Adrenal gland (tissue), 12 donors: Measurements from ENCODE around the gene ASIC5. TPM values are rescaled to one million over a fixed set of nuclear protein-coding genes. Genes with fewer than 3 reads are reported as not detected.

ENCODE experiments used
- DNase-seq, 7 donors: peaks; one replicate each; pipeline ENCODE4 v3.0.0-alpha.2; 2019 to 2020
- H3K27ac ChIP-seq, 5 donors: fragments of 200-600 bp; sonication (generic) in 4 of 5; 1 replicate in 3 of 5; 2 replicates in 2 of 5; pipeline versions ENCODE4 v1.5.1 to v1.8.0; 2016 to 2020; ENCODE audit warnings: mild to moderate bottlenecking in 1 of 5
- H3K27me3 ChIP-seq: fragments of 200-600 bp; 2 replicates; pipeline ENCODE4 v1.8.0; 2021
- H3K36me3 ChIP-seq, 2 donors: fragments of 200-600 bp; replicated peaks in 1 of 2; 1 replicate in 1 of 2; 2 replicates in 1 of 2; pipeline versions ENCODE4 v1.5.1 to v1.8.0; 2018 to 2022
- H3K4me1 ChIP-seq, 2 donors: fragments of 200-600 bp; replicated peaks in 1 of 2; 1 replicate in 1 of 2; 2 replicates in 1 of 2; pipeline versions ENCODE4 v1.5.1 to v1.8.0; 2018 to 2021
- H3K4me3 ChIP-seq, 4 donors: fragments of 200-600 bp; sonication (generic) in 3 of 4; one replicate each; pipeline ENCODE4 v1.5.1; 2016 to 2018
- H3K9me3 ChIP-seq, 3 donors: fragments of 200-600 bp; sonication (generic) in 1 of 3; replicated peaks in 1 of 3; 1 replicate in 2 of 3; 2 replicates in 1 of 3; pipeline versions ENCODE4 v1.5.1 to v1.8.0; 2016 to 2021
- POLR2A ChIP-seq, 2 donors: fragments of 450-650 bp; IDR thresholded peaks; one replicate each; pipeline ENCODE4 v1.6.1; 2017; ENCODE audit warnings: antibody characterized with exemption in 2 of 2, mild to moderate bottlenecking in 2 of 2, moderate library complexity in 1 of 2
- WGBS, 4 donors: extraction: QIAGEN DNeasy Blood & Tissue Kit in 2 of 4; methylation state at CpG; one replicate each; pipeline versions ENCODE4 v1.1.5 to v1.1.7; 2013 to 2017; 5-methylcytosine and 5-hydroxymethylcytosine counted together
- intact Hi-C, 2 donors: fragments of 100-400 bp; cut with DNase I; formaldehyde crosslinking; loops; one replicate each; pipeline versions ENCODE4 v1.14.1 to v1.15.0; 2022 to 2023
- polyA plus RNA-seq, 3 donors: library from polyadenylated mRNA; stranded (reverse); fragments of 200-250 nt in 2 of 3; fragments of 350-450 nt in 1 of 3; fragmentation: Illumina TruSeq in 1 of 3; extraction: RNeasy Lipid Tissue Mini Kit (QIAGEN cat#74804) in 1 of 3; gene quantifications; one replicate each; pipeline ENCODE4 v1.2.3, GENCODE V29; 2013 to 2014
- total RNA-seq, 9 donors: library from RNA; depleted of rRNA in 4 of 9; stranded (reverse); fragments of >200 nt in 4 of 9; fragments of 120-200 nt in 1 of 9; fragmentation: NEBNext Ultra II Directional in 1 of 9; extraction: Animal tissue kit (Norgen Biotek cat#: 25700) in 1 of 9; gene quantifications; one replicate each; pipeline versions ENCODE4 v1.1.0 to v1.2.4, GENCODE V29; 2013 to 2023
- TF ChIP-seq, protein P1 (sequence below), 6 experiments: fragments of 450-650 bp in 4 of 6; fragments of 200-600 bp in 2 of 6; sonication (generic) in 1 of 6; IDR thresholded peaks; 1 replicate in 5 of 6; 2 replicates in 1 of 6; pipeline versions ENCODE4 v1.5.1 to v1.8.0; 2016 to 2021; ENCODE audit warnings: antibody characterized with exemption in 6 of 6, mild to moderate bottlenecking in 2 of 6, moderate library complexity in 1 of 6
- donor health status: healthy with polysubstance abuse.
- donor health status: Bipolar disorder and iron deficiency.
- donor health status: DM: yes; HTN: yes; CAD: no.
- donor health status: DM: no; HTN: no; CAD: no.
- donor health status: DM: no; HTN: no; CAD: no.
- donor health status: DM: yes; HTN: yes; CAD: no.

The ASIC5 gene
- total and polyA plus RNA-seq, 12 donors = not detected

DNA sequence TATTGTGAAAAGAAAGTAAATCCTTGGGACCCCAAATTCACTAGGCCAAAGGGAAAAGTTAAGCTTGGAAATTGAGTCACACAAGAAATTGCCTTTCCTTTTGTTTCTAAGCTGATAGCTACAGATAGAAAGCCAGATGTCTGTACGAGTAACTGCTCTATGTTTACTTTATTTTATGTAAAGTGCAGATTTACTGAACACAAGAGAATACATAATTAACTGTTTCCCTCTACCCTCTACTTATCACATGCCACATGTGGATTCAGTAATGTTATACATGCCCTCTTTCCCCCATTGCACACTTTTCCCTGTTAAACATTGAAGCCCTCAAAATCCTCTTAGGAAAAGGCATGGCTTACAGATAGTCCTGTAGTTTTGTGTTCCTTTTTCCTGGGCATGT lies 21.0 kb upstream of the ASIC5 start:
- no peaks in the 10 kb centered on the region for H3K27me3 ChIP-seq
- TF ChIP-seq, protein P1, sequence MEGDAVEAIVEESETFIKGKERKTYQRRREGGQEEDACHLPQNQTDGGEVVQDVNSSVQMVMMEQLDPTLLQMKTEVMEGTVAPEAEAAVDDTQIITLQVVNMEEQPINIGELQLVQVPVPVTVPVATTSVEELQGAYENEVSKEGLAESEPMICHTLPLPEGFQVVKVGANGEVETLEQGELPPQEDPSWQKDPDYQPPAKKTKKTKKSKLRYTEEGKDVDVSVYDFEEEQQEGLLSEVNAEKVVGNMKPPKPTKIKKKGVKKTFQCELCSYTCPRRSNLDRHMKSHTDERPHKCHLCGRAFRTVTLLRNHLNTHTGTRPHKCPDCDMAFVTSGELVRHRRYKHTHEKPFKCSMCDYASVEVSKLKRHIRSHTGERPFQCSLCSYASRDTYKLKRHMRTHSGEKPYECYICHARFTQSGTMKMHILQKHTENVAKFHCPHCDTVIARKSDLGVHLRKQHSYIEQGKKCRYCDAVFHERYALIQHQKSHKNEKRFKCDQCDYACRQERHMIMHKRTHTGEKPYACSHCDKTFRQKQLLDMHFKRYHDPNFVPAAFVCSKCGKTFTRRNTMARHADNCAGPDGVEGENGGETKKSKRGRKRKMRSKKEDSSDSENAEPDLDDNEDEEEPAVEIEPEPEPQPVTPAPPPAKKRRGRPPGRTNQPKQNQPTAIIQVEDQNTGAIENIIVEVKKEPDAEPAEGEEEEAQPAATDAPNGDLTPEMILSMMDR (IDR thresholded peaks at IDR 0.05) = no peak
- TF ChIP-seq POLR2A (IDR thresholded peaks at IDR 0.05) = no peak
- DNase-seq = no peak
- WGBS, 4 donors = 71 to 88% (median 84%) methylated on average over 1 of the region's 1 CpG
- no peaks in the 10 kb centered on the region for H3K9me3 ChIP-seq
- H3K4me1 ChIP-seq = peaks cover 7% of the 10 kb centered on the region in 2 donors
- no peaks in the 10 kb centered on the region for H3K36me3 ChIP-seq
- intact Hi-C loops = no loop called here
- no peak overlapping the region for H3K4me3 ChIP-seq
- H3K27ac ChIP-seq = no peak overlapping the region

DNA sequence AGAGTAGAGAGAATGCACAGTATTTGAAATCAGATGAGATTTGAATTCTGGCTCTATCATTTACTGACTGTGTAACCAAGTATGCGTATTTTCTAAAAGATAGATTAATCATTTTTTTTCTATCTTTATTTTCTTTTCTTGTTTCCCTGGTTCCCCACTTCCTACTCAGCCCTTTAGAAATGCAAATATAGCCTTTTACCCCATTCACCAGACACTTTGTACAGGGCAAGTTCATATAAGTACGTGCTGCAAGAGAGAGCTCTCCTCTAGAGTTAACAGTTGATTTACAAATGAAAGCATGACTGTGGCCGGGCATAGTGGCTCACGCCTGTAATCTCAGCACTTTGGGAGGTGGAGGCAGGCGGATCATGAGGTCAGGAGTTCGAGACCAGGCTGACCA lies 19.6 kb upstream of the ASIC5 start:
- Histone ChIP-seq H3K4me3 (no peak overlapping the region), H3K4me1 (peaks cover 7% of the 10 kb centered on the region in 2 donors), H3K36me3 (no peaks in the 10 kb centered on the region), H3K27ac (no peak overlapping the region), H3K9me3 (no peaks in the 10 kb centered on the region), H3K27me3 (no peaks in the 10 kb centered on the region)
- intact Hi-C loops = no loop called here
- WGBS, 4 donors = 53 to 61% (median 60%) methylated on average over 6 of the region's 6 CpGs
- DNase-seq = no peak
- TF ChIP-seq POLR2A (IDR thresholded peaks at IDR 0.05) = no peak
- TF ChIP-seq, protein P1 (IDR thresholded peaks at IDR 0.05) = no peak

DNA sequence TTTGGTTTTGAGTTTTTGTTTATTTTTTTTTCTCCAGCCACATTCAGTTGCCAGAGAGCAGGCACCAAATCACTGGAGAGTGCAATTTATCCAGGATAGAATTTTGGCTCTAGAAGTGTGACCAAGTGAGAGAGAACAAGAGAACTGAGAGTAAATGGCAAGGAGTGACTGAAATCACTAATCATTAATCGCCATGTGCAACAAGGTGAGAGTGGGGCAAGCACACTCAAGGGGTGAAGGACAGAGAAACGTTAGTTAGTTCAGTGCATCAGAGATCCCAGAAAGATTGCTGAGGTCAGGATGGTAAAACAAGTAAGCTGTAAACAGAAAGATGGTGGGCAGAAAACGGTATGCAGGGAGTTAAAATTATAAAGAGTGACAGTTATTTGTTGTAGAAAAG lies 17.8 kb upstream of the ASIC5 start:
- no peak for TF ChIP-seq POLR2A (IDR thresholded peaks at IDR 0.05)
- TF ChIP-seq, protein P1 (IDR thresholded peaks at IDR 0.05) = no peak
- H3K27ac ChIP-seq = no peak overlapping the region
- H3K4me3 ChIP-seq = no peak overlapping the region
- peaks cover 0 to 3% of the 10 kb centered on the region in 2 donors for H3K4me1 ChIP-seq
- H3K36me3 ChIP-seq = no peaks in the 10 kb centered on the region
- intact Hi-C loops = no loop called here
- no peak for DNase-seq
- H3K9me3 ChIP-seq = no peaks in the 10 kb centered on the region
- no peaks in the 10 kb centered on the region for H3K27me3 ChIP-seq
- WGBS, 4 donors = 69 to 75% (median 71%) methylated on average over 3 of the region's 3 CpGs

DNA sequence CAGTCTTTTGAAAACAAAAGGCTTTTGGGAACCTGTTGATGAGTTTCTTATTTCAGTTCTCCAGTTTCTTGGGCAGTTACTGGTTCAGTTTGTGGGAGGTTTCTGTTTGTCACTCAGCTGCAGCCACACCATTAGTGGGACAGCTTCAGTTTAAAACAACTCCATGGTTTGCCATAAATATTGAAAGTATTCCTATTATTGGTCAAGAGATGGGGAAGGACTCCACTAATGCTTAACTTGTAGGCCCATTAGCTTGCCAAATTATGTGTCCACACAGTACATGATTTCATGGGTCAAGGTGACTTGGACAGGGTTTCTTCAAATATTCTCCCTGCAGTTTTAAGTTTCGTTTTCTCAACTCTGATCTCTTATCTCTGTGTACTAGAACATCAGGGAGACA lies 15.5 kb upstream of the ASIC5 start:
- intact Hi-C loops = no loop called here
- TF ChIP-seq, protein P1 (IDR thresholded peaks at IDR 0.05) = no peak
- TF ChIP-seq POLR2A (IDR thresholded peaks at IDR 0.05) = no peak
- Histone ChIP-seq H3K27me3 (no peaks in the 10 kb centered on the region), H3K9me3 (no peaks in the 10 kb centered on the region), H3K4me1 (no peaks in the 10 kb centered on the region), H3K4me3 (no peak overlapping the region), H3K27ac (no peak overlapping the region), H3K36me3 (no peaks in the 10 kb centered on the region)
- peak in 3 of 7 donors; percentile 10 to 39 (median 27) for DNase-seq
- 26 to 35% (median 29%) methylated on average over 1 of the region's 1 CpG for WGBS, 4 donors
